Superior temporal gyrus (tissue), 1 donor: ENCODE data around the gene STAG2.
"Not testable (repeated sequence)": the region's sequence is repeated elsewhere in the genome, so short reads cannot be mapped to it uniquely, and the experiment has no call there.

ENCODE experiments used
- DNase-seq: peaks from one replicate; pipeline ENCODE4 v3.0.0-alpha.2; 2016; ENCODE audit errors: extremely low spot score

Gene STAG2

DNA sequence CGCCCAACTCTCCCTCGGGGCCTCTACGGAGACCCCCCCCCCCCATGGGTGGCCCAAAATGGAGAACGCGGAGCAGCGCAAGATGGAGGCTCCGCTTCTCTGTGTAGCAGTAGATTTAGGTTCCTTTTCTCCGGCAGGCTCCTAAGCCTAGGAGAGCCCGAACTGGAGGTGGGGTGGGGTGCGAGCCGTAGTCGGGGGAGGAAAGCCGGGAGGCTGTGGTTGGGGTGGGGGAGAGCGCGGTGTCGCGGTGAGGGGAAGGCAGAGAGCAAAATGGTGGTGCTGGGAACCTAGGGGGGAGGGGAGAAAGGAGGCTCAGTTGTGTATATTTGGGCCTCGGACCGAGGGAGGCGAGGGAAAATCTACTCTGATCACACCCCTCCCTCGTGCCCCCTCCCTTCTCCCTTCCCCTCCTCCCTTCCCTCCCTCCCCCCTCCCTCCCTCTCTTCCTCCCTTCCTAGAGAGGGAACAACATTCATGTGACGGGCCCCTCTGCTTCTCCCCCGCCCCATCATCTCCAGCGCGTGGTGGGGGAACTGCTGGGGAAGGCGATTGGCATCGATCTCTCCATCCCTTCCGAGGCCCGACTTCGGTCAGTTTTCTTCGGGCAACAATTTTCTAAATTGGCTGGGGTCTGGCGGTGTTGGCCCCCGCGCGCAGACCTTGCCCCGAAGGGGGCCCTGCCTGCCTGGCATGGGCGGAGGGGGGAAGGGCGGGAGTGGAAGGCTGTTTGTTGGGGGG, at the start of gene STAG2:
TSS of gene STAG2 (plus strand) at position 439 of the 738 bp plus-strand sequence. CDS start 60,922 bp downstream, outside the sequence.
- peak; percentile 71 for DNase-seq

DNA sequence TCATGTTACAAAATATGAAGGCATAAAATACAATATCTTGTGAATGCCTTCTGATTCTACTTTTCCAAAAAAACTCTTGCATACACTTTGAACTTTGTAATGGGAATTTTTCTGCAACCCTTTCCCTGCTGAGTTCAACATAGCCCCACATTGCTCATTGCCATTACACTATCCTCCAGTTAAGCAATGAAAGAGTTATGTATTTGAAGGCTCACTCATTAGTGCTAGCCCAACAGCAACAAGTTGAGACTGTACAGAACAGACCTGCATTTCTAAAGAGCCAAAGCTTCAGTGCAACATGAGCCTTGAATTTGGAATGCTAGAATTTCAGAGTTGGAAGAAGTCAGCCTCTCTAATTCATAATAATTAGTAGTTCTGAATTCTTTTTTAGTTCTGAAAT, 44.4 kb upstream of the STAG2 start:
- no peak for DNase-seq

DNA sequence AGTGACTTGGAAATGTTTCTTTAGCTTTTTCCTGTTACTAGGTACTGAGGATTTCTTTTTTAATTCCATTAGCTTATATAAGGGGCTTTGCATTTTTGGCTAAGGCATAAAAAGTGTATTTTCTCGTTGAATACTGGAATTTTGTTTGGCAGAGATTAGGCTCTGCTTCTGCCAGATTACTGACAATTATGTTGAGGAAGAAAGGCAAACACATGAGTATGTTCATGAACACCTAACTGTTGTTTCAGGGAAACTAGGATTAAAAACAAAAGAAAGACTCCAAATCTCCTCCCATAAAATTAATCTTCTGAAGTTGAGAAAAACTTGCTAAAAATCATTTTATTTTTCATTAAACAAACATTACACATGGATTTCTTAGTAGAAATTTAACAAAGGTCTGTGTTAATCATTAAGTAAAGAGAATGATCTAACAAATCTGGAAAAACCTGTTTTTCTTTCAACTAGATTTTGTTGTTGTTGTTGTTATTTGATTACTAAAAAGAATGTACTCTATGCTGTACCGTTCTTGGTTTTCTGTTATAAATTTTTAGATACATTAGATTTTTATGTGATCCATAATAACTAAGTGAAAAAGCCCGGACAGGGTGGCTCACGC, 43.3 kb upstream of the STAG2 start:
- DNase-seq = no peak

DNA sequence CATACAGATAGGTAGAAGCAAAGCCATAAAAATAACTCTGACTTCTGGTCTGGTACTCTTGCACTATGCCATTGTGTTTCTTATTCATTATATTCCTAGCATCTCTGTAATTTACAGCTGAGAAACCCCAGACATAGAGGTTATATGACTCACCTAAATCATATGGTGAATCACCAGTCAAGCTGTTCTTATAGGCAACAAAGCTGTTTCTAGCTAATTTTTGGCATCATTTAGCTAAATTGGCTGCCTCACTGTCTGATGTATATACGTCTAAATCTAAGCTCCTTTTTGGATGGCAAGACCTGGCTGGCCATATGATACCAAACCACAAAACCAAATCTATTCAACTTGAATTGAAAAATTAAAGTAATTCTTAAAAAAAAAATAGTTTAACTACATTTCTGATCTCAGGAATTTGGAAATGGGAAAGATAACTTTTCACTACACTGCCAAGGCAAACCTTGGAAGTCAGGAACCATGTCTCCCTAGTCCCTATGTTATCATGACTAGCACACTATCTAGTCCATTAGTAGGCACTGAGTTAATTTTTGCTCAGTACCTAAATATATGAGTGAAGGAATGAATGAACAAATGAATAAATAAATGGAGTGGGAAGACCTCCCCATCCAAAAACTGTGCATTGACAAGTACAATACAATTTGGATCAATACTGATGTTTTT, 41.3 kb upstream of the STAG2 start:
- no peak for DNase-seq

DNA sequence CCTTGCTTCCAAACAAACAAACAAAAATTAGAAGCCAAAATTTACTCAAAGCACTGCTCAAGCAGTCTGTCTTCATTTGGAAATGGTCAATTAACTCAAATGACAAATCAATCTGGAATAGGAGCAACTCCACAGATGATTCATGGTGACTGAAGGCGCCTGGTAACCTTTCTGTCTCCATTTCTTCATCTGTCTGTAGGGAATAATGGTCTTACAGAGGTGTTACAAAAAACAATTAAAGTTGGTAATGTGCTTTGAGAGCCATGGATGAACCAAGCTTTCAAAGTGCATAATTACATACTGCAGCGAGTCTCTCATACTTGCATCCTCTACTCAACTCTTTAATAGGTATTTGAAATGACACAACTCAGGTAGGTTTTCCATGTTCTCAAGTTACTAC, 38.3 kb upstream of the STAG2 start:
- no peak for DNase-seq

DNA sequence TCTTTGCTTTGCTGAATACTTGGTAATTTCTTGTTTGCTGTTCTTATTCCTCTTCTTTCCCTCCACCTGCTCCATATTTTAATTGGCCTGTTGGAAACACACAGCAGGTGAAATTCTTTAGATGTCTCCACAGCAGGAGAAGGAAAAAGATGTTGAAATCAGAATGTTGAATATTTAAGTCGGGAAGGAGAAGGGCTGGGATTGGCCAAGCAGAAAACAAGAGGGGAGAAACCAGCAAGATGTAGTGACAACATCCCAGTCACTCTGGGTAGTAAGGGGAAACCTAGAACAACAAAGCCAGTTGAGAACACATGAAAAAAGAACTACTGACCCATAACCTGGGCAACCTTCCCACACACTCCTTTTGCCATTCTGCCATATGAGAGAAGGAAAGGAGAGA, 37.3 kb upstream of the STAG2 start:
- DNase-seq = no peak

DNA sequence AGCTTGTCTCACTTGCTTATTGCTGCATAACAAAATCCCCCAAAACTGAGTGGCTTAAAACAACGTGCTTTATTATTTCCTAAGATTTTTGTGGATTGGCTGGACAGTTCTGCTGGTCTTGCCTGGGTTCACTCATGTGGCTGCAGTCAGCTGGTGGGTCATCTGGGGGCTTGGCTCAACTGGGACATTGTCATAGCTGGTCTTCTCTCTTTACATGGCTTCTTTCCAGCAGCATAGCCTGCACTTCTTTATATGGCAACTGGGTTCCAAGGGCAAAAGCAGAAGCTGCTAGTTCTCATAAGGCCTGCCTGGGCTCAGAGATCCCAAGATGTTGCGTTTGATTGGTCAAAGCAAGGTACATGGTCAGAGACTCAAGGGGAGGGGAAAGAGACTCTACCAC, 33.7 kb upstream of the STAG2 start:
- DNase-seq = no peak

DNA sequence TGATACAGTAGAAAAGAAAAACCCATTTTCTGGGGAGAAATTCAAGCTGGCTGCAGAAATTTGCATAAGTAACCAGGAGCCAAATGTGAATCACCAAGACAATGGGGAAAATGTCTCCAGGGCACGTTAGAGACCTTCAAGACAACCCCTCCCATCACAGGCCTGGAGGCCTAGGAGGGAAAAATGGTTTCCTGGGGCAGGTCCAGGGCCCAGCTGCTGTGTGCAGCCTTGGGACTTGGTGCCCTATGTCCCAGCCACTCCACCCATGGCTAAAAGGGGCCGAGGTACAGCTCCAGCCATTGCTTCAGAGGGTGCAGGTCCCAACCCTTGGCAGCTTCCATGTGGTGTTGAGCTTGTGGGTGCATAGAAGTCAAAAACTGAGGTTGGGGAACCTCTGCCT, 29.5 kb upstream of the STAG2 start:
- DNase-seq = not testable (repeated sequence)

DNA sequence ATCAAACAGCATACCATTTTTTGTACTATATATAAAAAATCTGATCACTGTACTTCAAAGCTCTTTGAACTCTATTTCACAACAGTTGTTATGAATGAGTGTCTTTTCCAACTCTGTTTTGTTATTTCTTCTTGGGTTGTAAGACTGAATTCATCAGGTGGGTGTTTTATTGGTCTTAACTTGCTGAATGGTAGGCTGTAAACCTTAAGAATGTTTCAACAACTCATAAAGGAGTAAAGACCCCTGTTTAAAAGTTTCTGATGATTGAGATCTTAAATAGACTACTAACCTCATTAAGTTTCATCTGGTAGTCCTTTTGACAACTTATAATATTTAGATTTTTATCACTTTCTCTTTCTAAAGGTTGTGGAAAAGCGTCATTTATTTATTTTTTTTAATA, 18.4 kb upstream of the STAG2 start:
- DNase-seq = no peak

DNA sequence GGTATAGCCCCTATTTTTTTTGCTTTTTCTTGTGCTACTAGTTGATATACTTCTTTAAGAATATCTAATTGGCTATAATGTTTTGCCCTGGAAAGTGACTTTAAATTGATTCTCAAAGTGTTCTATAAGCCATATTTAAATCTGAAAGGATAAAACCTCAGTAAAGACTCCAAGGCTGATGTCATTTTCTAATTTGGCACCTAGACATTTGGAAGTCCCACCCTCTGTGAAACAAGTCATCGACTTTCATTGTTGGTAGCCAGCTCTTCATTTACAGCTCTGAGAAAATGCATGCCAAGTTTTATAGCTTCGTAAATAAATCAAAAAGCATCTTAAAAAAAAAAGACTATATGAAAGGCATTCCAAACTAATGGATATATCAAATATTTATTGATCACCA, 18.0 kb upstream of the STAG2 start:
- DNase-seq = no peak

DNA sequence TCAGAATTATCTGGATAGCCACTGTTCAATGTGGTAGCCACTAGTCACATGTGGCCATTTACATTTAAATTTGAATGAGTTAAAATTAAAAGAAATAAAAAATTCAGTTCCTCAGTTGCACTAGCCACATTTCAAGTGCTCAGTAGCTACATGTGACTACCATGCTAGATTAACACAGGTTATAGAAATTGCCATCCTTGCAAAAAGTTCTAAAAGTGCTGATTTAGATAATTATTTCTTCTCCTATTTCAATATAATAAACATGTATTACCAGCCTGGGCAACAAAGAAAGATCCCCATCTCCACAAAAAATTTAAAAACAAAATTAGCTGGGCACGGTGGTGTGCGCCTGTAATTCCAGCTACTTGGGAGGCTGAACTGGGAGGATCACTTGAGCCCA, 11.7 kb upstream of the STAG2 start:
- no peak for DNase-seq

DNA sequence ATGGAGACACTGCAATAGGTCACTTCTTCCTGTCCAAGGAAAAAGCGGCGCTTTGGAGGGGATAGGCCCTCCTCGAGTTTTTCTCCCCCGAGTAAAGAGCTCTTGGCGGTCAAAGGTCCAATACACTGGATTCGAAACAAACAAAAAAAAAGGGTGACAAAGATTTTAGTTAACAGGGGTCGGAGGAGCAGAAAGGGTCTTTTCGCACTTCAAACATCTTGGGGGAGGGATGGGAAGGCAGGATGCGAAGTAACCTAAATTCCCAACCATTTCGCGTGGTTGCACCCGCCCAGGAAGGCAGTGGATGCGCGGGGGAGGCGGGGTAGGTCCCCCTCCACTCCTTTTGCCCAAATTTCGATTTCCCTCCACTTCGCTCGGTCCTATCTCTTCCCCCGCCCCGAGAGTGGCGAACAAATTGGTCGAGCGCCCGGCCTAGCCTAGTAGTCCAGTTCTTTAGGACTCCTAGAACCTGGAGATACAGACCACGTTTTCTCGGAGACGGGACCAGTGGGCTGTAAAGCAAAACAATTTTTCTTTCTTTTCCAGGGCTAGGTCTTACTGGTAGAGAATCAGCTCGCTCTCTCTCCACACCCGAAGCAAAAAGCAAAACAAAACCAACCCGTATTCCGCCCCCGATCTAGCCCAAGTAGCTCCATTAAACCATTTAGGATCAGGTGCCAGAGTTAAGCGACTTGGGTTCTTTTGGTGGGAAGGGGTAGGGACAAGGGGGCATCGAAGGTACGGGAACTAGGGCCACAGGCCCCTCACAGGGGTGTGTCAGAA, 2.0 kb upstream of the STAG2 start:
- peak; percentile 58 for DNase-seq

DNA sequence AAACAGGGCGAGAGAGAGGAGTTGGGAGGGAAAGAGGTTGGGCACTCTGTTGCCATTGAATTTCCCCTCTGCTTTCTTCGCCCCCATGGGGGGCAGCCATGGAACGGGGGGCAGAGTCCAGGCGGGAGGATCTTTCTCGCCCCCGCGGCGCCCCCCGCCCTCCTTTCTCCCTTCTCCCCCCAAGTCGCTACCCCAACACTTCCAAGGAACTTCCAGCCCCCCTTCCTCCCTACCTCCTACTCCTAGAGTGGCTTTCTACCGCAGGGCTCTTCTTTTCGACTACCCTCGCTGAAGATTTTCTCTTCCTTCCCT, 594 bp upstream of the STAG2 start:
- DNase-seq = no peak

DNA sequence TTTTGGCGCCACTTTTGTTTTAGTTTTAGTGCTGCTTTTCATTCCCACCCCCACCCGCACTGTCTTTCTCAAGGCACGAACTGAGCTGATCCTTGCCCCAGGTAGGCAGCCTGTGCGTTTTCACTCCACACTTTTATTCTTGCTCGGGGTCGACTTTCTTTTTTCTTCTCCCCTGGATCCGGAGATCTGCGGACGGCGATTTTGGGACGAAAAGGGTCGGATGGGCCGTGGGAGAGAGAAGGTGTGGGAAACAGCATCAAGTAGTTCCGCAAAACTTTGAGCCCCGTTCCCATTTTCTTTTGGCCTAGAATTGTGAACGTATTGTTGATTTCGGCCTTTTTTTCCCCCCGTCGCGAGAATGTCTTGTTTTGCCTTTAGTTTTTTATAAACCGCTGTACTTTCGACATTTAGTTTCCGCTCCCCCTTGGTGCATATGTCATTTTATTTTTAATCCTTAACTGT, 531 bp downstream of the STAG2 start:
- DNase-seq = peak; percentile 34

DNA sequence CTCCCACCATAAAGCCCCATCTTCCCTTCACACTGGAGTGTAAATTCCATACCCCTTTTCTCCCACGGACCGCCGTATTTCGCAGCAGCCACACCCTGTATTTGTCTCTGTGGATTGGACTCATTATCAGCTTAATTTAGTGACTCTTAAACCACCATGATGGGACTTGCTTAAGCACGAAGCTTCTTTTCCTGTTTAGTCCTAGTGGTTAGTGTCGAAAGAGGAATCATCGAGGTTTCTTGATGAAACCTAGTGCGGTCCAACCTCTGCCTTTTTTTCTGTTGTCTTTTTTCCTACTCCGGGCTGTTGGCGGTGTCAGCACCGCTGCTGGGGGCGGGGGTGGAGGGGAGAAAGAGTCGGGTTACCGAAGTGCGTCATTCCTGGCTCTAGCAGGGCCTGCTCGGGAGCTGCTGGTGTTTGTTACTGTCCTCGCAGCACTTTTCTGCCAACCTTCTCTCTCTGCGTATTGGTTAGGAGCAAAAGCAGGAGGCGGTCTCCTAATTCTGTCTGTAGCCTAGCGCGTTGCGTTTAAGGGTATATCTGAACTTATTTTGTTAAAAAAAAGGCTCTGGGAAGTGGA, 1.4 kb downstream of the STAG2 start:
- DNase-seq = peak; percentile 81

DNA sequence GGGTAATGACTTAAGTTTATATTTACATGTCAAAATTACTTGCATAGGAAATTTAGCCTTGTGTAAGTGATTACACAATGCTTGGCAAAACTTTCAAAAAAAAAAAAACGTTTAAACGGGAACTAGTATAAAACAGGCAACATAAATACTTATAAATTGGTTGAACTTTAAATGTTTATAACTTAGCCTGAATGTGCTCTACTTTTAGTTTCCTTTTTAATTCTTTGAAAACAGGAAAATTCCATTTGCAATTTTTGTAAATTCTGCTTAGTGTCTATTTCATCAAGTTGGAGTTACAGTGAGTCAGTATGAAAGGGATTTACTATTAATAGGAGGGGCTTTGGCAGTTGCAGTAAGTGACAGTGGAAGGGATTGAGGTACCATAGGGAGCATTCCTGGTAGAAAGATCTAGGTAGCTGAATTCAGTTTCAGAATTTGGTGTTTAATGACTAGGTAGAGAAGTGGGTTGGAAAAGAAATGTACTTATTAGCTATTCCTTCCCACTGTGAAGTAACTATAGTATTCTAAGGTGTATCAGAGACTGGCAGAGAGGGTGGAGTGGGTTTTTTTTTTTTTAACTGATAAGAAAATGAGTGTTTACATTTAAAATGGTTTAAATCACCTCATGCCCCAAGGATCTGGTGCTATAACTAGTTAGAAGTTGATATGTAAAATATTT, 2.8 kb downstream of the STAG2 start:
- DNase-seq = no peak

DNA sequence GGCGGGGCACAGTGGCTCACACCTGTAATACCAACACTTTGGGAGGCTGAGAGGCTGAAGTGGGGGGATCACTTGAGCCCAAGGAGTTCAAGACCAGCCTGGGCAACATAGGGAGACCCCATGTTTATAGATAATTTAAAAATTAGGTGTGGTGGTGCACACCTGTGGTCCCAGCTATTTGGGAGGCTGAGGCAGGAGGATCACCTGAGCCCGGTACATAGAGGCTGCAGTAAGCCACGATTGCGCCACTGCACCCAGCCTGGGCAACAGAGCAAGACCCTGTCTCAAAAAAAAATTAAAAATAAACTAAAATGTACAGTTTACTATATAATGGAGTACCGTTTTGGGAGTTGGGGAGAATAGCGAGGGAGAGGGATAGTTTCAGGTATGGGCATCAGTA, 4.2 kb downstream of the STAG2 start:
- no peak for DNase-seq

DNA sequence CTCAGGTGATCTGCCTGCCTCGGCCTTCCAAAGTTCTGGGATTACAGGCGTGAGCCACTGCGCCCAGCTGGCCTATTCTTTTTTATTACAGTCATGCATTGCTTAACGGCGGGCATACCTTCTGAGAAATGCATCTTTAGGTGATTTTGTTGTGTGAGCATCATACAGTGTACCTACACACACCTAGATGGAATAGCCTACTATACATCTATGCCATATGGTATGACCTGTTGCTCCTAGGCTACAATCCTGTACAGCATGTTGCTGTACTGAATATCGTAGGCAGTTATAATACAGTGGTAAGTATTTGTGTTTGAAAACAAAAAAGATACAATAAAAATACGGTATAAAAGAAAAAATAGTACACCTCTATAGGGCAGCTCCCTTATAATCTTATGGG, 6.0 kb downstream of the STAG2 start:
- no peak for DNase-seq

DNA sequence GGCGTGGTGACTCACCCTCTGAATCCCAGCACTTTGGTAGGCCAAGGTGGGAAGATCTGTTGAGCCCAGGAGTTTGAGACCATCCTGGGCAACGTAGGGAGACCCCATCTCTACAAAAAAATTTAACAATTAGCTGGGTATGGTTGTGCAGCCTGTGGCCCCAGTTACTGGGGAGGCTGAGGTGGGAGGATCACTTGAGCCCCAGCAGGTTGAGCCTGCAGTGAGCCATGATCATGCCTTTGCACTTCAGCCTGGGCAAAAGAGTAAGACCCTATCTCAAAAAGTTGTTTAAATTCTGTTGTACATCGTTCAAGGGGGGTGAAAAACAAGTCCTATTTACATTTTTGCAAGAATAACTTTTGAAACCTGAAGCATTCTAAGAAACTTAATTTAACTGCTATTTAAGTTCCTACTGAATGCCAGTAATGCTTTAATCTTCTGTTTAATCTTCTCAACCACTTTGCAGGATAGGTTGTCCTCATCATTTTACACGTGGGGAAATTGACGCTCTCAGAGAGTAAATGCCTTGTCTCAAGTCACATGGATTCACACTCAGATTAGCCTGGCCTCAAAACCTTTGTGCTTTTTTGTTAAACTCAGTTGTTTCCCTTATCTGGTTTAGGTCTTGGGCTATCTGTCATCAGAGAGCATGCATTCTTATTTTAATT, 7.0 kb downstream of the STAG2 start:
- no peak for DNase-seq

DNA sequence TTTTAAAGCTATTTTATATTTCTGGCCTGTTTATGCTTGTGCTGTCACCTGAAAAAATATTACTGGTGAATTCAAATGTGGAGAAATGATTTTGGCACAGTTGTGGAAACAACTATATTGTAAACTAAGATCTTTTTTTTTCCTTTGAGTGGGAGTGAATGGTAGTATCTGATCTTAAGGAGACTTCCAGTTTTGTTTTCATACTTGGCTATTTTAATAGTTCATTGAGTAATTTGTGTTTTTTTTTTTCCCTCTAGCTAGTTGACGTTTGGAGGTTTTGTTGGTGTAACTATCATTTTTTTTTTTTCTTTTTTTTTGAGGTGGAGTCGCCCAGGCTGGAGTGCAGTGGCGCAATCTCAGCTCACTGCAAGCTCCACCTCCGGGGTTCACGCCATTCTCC, 10.5 kb downstream of the STAG2 start:
- DNase-seq = no peak

DNA sequence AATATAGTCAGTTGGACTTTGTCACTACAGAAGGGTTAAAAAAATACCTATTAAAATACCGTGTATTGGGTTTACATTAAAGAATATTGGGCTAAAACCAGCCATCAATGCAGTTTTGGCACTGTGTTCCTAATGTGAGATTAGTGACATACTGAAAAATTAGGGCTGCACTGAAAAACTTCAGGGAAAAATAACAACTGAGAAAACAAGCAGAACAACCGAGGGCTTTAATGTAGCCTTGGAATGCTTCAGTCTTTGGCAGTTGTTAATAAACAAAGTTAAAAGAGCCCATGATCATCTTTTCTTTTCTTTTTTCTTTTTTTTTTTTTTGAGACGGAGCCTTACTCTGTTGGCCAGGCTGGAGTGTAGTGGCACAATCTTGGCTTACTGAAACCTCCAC, 12.4 kb downstream of the STAG2 start:
- DNase-seq = no peak
